Muscle of back (tissue), 11 donors: ENCODE results near the gene RASSF4. TPM values are rescaled to one million over a fixed set of nuclear protein-coding genes. Genes with fewer than 3 reads are reported as not detected.
A peak's percentile ranks its signal among the peaks of the same experiment; 100 is the strongest.

Source experiments
- DNase-seq, 3 donors: peaks; one replicate each; pipeline versions ENCODE4 v3.0.0 to v3.0.0-alpha.2; 2013
- polyA plus RNA-seq, 10 donors: library from polyadenylated mRNA; unstranded; fragments of 120-200 nt; gene quantifications; one replicate each; pipeline ENCODE4 v1.2.1, GENCODE V29; 2013; ENCODE audit not compliant: insufficient read length in 10 of 10

RASSF4 gene
- polyA plus RNA-seq, 10 donors = 46.5 to 89.1 (median 67.8) TPM

- no peak for DNase-seq
These were observed 19.8 kb upstream of the RASSF4 start for GRCh38 chr10:44939691-44940401.

- no peak for DNase-seq
These were observed 15.2 kb upstream of the RASSF4 start for GRCh38 chr10:44944354-44944753.

- DNase-seq = no peak
These were observed 13.4 kb upstream of the RASSF4 start for GRCh38 chr10:44946205-44946604.

- peak; percentile 46 to 64 (median 49) for DNase-seq
These were observed 12.0 kb upstream of the RASSF4 start for GRCh38 chr10:44947371-44948152.

GRCh38 chr10:44948642-44949041, 11.0 kb upstream of the RASSF4 start:
- DNase-seq = no peak

GRCh38 chr10:44949127-44949802, 10.3 kb upstream of the RASSF4 start:
- no peak for DNase-seq

- no peak for DNase-seq
These were observed 9.7 kb upstream of the RASSF4 start for GRCh38 chr10:44949915-44950314.

GRCh38 chr10:44950326-44951225, 9.0 kb upstream of the RASSF4 start:
- DNase-seq = no peak

GRCh38 chr10:44951576-44952226, 7.9 kb upstream of the RASSF4 start:
- DNase-seq = no peak

- DNase-seq = no peak
These were observed 6.8 kb upstream of the RASSF4 start for GRCh38 chr10:44952779-44953231.

- no peak for DNase-seq
These were observed 5.6 kb upstream of the RASSF4 start for GRCh38 chr10:44954042-44954441.

- DNase-seq = no peak
These were observed 4.6 kb upstream of the RASSF4 start for GRCh38 chr10:44954962-44955361.

- peak in 1 of 3 donors; percentile 1 for DNase-seq
These were observed 4.1 kb upstream of the RASSF4 start for GRCh38 chr10:44955413-44956070.

- no peak for DNase-seq
These were observed 3.4 kb upstream of the RASSF4 start for GRCh38 chr10:44956226-44956625.

- peak in 1 of 3 donors; percentile 1 for DNase-seq
These were observed 2.6 kb upstream of the RASSF4 start for GRCh38 chr10:44956717-44957706.

GRCh38 chr10:44958196-44958897, 1.3 kb upstream of the RASSF4 start:
- peak in 1 of 3 donors; percentile 17 for DNase-seq

- DNase-seq = no peak
These were observed 730 bp upstream of the RASSF4 start for GRCh38 chr10:44958898-44959246.

GRCh38 chr10:44960088-44960460, 472 bp downstream of the RASSF4 start:
- DNase-seq = no peak
